GM12878 (cell line): Measurements from ENCODE around the gene NRG2. TPM values are rescaled to one million over a fixed set of nuclear protein-coding genes. Genes with fewer than 3 reads are reported as not detected.

ENCODE experiments used
- ATAC-seq: fragments of 200-7000 bp; cut with Tn5 transposase; 3 replicates; pipeline ENCODE4 v1.9.1; 2020; ENCODE audit warnings: mild to moderate bottlenecking, moderate library complexity
- BruUV-seq: library from RNA; stranded (reverse); fragments of 400-500 nt; replicated peaks from 2 replicates; lab custom pipeline; 2021; lab: Mats Ljungman, UMichigan
- CTCF ChIA-PET: fragments of 300-600 bp; sonication (Branson Sonifier 250); formaldehyde crosslinking; extraction: SDS; loops from one replicate; lab custom pipeline; 2021; ENCODE audit warnings: inconsistent platforms; lab: Yijun Ruan, JAX
- POLR2A ChIA-PET: fragments of 350-600 bp; formaldehyde crosslinking; extraction: SDS; loops from one replicate; lab custom pipeline; 2021; ENCODE audit warnings: inconsistent platforms; lab: Charles Lee
- RAD21 ChIA-PET: fragments of 300-600 bp; sonication (Branson Sonifier 250); formaldehyde crosslinking; loops from one replicate; lab custom pipeline; 2023; ENCODE audit warnings: antibody characterized with exemption; ENCODE audit not compliant: unreplicated experiment; lab: Charles Lee
- SMC1A ChIA-PET: fragments of 300-600 bp; sonication (Branson Sonifier 250); formaldehyde crosslinking; loops from one replicate; lab custom pipeline; 2023; ENCODE audit not compliant: unreplicated experiment, uncharacterized antibody; lab: Charles Lee
- DNase-seq: peaks from one replicate; pipeline ENCODE4 v3.0.0-alpha.2; 2011; ENCODE audit warnings: low read depth, low spot score
- FAIRE-seq: peaks from 3 replicates; lab custom pipeline; 2011; peaks lifted over from hg19 to GRCh38; lab: Jason Lieb, UNC
- H2AFZ ChIP-seq: 2 replicates; pipeline ENCODE4 v1.6.0; 2011; ENCODE audit warnings: low read depth, low read length, control low read depth; ENCODE audit not compliant: control insufficient read depth
- H3K27ac ChIP-seq: 2 replicates; pipeline ENCODE4 v1.5.1; 2011; ENCODE audit warnings: control low read depth; ENCODE audit not compliant: control insufficient read depth, insufficient read depth
- H3K27me3 ChIP-seq, 2 experiments: replicated peaks in 1 of 2; 2 replicates each; pipeline versions ENCODE4 v1.6.0 to v1.6.1; 2011; ENCODE audit warnings: low read length in 1 of 2; ENCODE audit not compliant: control insufficient read depth in 2 of 2, insufficient read depth in 2 of 2
- H3K36me3 ChIP-seq, 2 experiments: 2 replicates each; pipeline ENCODE4 v1.5.1; 2011; ENCODE audit warnings: low read length in 1 of 2; ENCODE audit not compliant: control insufficient read depth in 2 of 2, insufficient read depth in 2 of 2
- H3K4me1 ChIP-seq: 2 replicates; pipeline ENCODE4 v1.6.1; 2011; ENCODE audit warnings: mild to moderate bottlenecking, low read length, moderate library complexity, mixed read lengths; ENCODE audit not compliant: control insufficient read depth, insufficient read depth
- H3K4me2 ChIP-seq: 2 replicates; pipeline ENCODE4 v1.6.0; 2011; ENCODE audit warnings: control low read depth; ENCODE audit not compliant: control insufficient read depth, insufficient read depth
- H3K4me3 ChIP-seq: fragments of 200-600 bp; sonication (generic); 2 replicates; pipeline ENCODE4 v1.5.1; 2016
- H3K79me2 ChIP-seq: 2 replicates; pipeline ENCODE4 v1.6.0; 2011; ENCODE audit warnings: low read length; ENCODE audit not compliant: control insufficient read depth, insufficient read depth
- H3K9ac ChIP-seq: 2 replicates; pipeline ENCODE4 v1.8.0; 2011; ENCODE audit warnings: low read length, control low read depth, mixed read lengths; ENCODE audit not compliant: control insufficient read depth, insufficient read depth
- H3K9me3 ChIP-seq: replicated peaks from 3 replicates; pipeline ENCODE4 v1.5.1; 2011; ENCODE audit warnings: mild to moderate bottlenecking, low read length; ENCODE audit not compliant: control insufficient read depth, insufficient read depth
- H4K20me1 ChIP-seq: 2 replicates; pipeline ENCODE4 v1.6.0; 2011; ENCODE audit not compliant: control insufficient read depth, insufficient read depth
- ASH2L ChIP-seq: fragments of 300-600, 200-600 bp; sonication (generic); IDR thresholded peaks from 2 replicates; pipeline ENCODE4 v1.6.1; 2017; ENCODE audit warnings: low read depth, mild to moderate bottlenecking, borderline replicate concordance
- CUX1 ChIP-seq: IDR thresholded peaks from 2 replicates; pipeline ENCODE4 v1.6.1; 2012; ENCODE audit warnings: improper control_type of control experiment, low read depth, low read length; ENCODE audit not compliant: insufficient replicate concordance
- EP300 ChIP-seq, 2 experiments: fragments of 150-350 bp in 1 of 2; IDR thresholded peaks; 2 replicates each; pipeline ENCODE4 v1.6.1; 2011 to 2012; ENCODE audit warnings: low read depth in 2 of 2, low read length in 2 of 2, borderline replicate concordance in 1 of 2, improper control_type of control experiment in 1 of 2, inconsistent platforms in 1 of 2; ENCODE audit not compliant: control insufficient read depth in 1 of 2
- FOXK2 ChIP-seq: fragments of 450-650 bp; IDR thresholded peaks from 2 replicates; pipeline ENCODE4 v1.6.1; 2017; ENCODE audit warnings: mild to moderate bottlenecking, moderate library complexity
- SP1 ChIP-seq: IDR thresholded peaks from one replicate; pipeline ENCODE4 v1.6.1; 2011; ENCODE audit warnings: low read depth, low read length
- SRF ChIP-seq, 2 experiments: IDR thresholded peaks; 2 replicates each; pipeline ENCODE4 v1.6.1; 2011; ENCODE audit warnings: low read depth in 2 of 2, low read length in 2 of 2, mild to moderate bottlenecking in 1 of 2, moderate library complexity in 1 of 2
- STAT3 ChIP-seq: IDR thresholded peaks from 2 replicates; pipeline ENCODE4 v1.6.1; 2011; ENCODE audit warnings: low read depth, low read length, improper control_type of control experiment
- SUZ12 ChIP-seq: fragments of 200-600 bp; sonication (generic); IDR thresholded peaks from one replicate; pipeline ENCODE4 v1.6.1; 2018; ENCODE audit warnings: antibody characterized with exemption, mild to moderate bottlenecking; ENCODE audit not compliant: unreplicated experiment
- TCF12 ChIP-seq: IDR thresholded peaks from 2 replicates; pipeline ENCODE4 v1.6.1; 2011; ENCODE audit warnings: low read depth, mild to moderate bottlenecking, low read length
- YY1 ChIP-seq: IDR thresholded peaks from 2 replicates; pipeline ENCODE4 v1.6.1; 2011; ENCODE audit warnings: low read depth, mild to moderate bottlenecking, low read length
- WGBS: methylation state at CpG from one replicate; pipeline ENCODE4 v1.1.6; 2016; ENCODE audit warnings: low lambda C conversion rate; ENCODE audit not compliant: insufficient replicate concordance, insufficient coverage; ENCODE audit errors: missing lambda C conversion rate; 5-methylcytosine and 5-hydroxymethylcytosine counted together
- in situ Hi-C: fragments of 300-500 bp; cut with MboI; formaldehyde crosslinking; loops from 9 replicates; pipeline ENCODE4 v1.14.3; 2018; ENCODE audit warnings: mixed read lengths
- intact Hi-C: fragments of 100-400 bp; cut with micrococcal nuclease; formaldehyde crosslinking; loops from one replicate; pipeline ENCODE4 v1.14.2; 2022; ENCODE audit not compliant: unreplicated experiment
- polyA plus RNA-seq, 11 experiments: library from polyadenylated mRNA; depleted of rRNA in 4 of 11; unstranded in 6 of 11; stranded (reverse) in 5 of 11; fragments of >200 nt; fragmentation: Nextera tagmentation in 4 of 11; fragmentation: Illumina TruSeq in 1 of 11; extraction: Ambion mirVana in 4 of 11; extraction: Trizol in 1 of 11; gene quantifications; 1 replicate in 1 of 11; 2 replicates in 10 of 11; pipeline versions ENCODE4 v1.2.1 to v1.2.3, GENCODE V29; 2011 to 2016; ENCODE audit warnings: inconsistent platforms in 2 of 11, missing spikeins in 2 of 11, low read depth in 1 of 11
- total RNA-seq, 4 experiments: library from RNA; depleted of rRNA in 3 of 4; stranded (reverse); fragments of >200 nt in 3 of 4; fragmentation: Illumina TruSeq in 1 of 4; extraction: Trizol in 1 of 4; gene quantifications; 2 replicates each; pipeline versions ENCODE4 v1.2.1 to v1.2.3, GENCODE V29; 2013 to 2021

The NRG2 gene
- total and polyA plus RNA-seq, 10 of the 15 experiments (the other 5 are each of a cell fraction or from before 2014, with no cell fraction given): 0.10 to 21.7 (median 9.6) TPM

- ATAC-seq: no peak
- DNase-seq: no peak
- peaks cover 0 to 4% of the 10 kb centered on the region in 2 experiments; a peak in 2 of 4 replicates for H3K27me3 ChIP-seq
- POLR2A ChIA-PET: interaction anchor here (0.6 kb wide), 1 partner anchor 64 kb away, joined by 5 read pairs; no protein-coding TSS in a partner anchor
- H2AFZ ChIP-seq: no peak overlapping the region
- RAD21 ChIA-PET: no interaction called here
- no peak for FAIRE-seq
- no peaks in the 10 kb centered on the region; the same call in 2 of the 3 replicates for H3K9me3 ChIP-seq
- no peaks in the 10 kb centered on the region for H3K36me3 ChIP-seq
- TF ChIP-seq TCF12 (no peak), SRF (IDR thresholded peaks at IDR 0.05; ENCODE audit: low read depth in 2 of 2, low read length in 2 of 2) (no peak), YY1 (no peak)
- TF ChIP-seq, all 136 proteins: peak for 0
- in situ Hi-C loops (no loop called here), intact Hi-C loops (no loop called here)
- Histone ChIP-seq H3K27ac (no peak overlapping the region), H3K4me2 (no peak overlapping the region), H4K20me1 (no peaks in the 10 kb centered on the region), H3K4me1 (no peaks in the 10 kb centered on the region), H3K9ac (no peak overlapping the region), H3K4me3 (no peak overlapping the region), H3K79me2 (no peaks in the 10 kb centered on the region)
- WGBS: 21% methylated on average over 25 of the region's 25 CpGs
- CTCF ChIA-PET: no interaction called here
- SMC1A ChIA-PET: no interaction called here
- no TSS peak for BruUV-seq
Measured at GRCh38 chr5:139812836-139813805, 230.0 kb downstream of the NRG2 start.

DNA sequence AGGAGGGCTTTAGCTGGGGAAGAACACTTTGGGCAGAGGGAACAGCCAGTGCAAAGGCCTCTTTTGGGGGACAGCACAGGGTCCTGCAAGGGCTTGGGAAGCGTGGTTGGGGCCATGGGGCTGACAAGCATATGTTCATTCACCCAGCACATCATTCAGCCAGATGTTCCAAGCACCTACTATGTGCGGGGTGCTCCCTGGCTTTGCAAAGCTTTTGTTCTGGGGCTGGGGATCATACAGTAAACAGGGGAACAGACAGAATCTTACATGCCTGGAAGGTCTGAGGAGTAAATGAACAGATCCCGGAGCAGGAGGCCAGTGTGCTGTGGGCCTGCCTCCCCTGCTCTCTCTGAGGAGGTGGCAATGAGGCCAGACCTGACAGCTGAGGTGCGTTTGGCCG, 230.8 kb downstream of the NRG2 start:
- ChIA-PET SMC1A (no interaction called here), RAD21 (interaction anchor here (0.8 to 1.2 kb wide), 2 partner anchors 25 to 157 kb away, joined by 3 read pairs; no protein-coding TSS in a partner anchor), CTCF (interaction anchor here (1.0 to 1.4 kb wide), 2 partner anchors 24 to 25 kb away, joined by 3 read pairs; no protein-coding TSS in a partner anchor), POLR2A (no interaction called here)
- 15% methylated on average over 5 of the region's 5 CpGs for WGBS
- Histone ChIP-seq H3K36me3 (no peaks in the 10 kb centered on the region), H3K4me1 (no peaks in the 10 kb centered on the region), H3K27ac (no peak overlapping the region), H4K20me1 (no peaks in the 10 kb centered on the region), H2AFZ (no peak overlapping the region), H3K9ac (no peak overlapping the region), H3K4me3 (no peak overlapping the region), H3K4me2 (no peak overlapping the region), H3K27me3 (peaks cover 0 to 4% of the 10 kb centered on the region in 2 experiments; a peak in 2 of 4 replicates), H3K79me2 (no peaks in the 10 kb centered on the region), H3K9me3 (no peaks in the 10 kb centered on the region)
- FAIRE-seq (no peak), DNase-seq (no peak), ATAC-seq (no peak)
- in situ Hi-C loops (no loop called here), intact Hi-C loops (no loop called here)
- no TSS peak for BruUV-seq
- TF ChIP-seq SUZ12 (no peak), ASH2L (no peak), CUX1 (no peak), SP1 (no peak), FOXK2 (no peak), EP300 (IDR thresholded peaks at IDR 0.05; ENCODE audit: borderline replicate concordance in 1 of 2, control insufficient read depth in 1 of 2, low read depth in 2 of 2, low read length in 2 of 2) (no peak), STAT3 (no peak)
